Ishikawa (cell line): ENCODE measurements around the gene MAST4.

Source experiments
- CEBPB ChIP-seq: IDR thresholded peaks from 2 replicates; pipeline ENCODE4 v1.6.1; 2012
- CREB1 ChIP-seq: IDR thresholded peaks from 2 replicates; pipeline ENCODE4 v1.6.1; 2012; ENCODE audit warnings: low read depth
- EGR1 ChIP-seq: IDR thresholded peaks from 2 replicates; pipeline ENCODE4 v1.6.1; 2012
- EP300 ChIP-seq: IDR thresholded peaks from 2 replicates; pipeline ENCODE4 v1.6.1; 2012; ENCODE audit warnings: borderline replicate concordance
- FOXM1 ChIP-seq: IDR thresholded peaks from 2 replicates; pipeline ENCODE4 v1.6.1; 2012; ENCODE audit warnings: low read depth, borderline replicate concordance
- MAX ChIP-seq: IDR thresholded peaks from 2 replicates; pipeline ENCODE4 v1.6.1; 2012
- NFIC ChIP-seq: IDR thresholded peaks from 2 replicates; pipeline ENCODE4 v1.6.1; 2012
- RAD21 ChIP-seq: IDR thresholded peaks from 2 replicates; pipeline ENCODE4 v1.6.1; 2012; ENCODE audit warnings: low read depth
- REST ChIP-seq: IDR thresholded peaks from 2 replicates; pipeline ENCODE4 v1.6.1; 2012; ENCODE audit warnings: low read depth, mild to moderate bottlenecking
- TAF1 ChIP-seq: IDR thresholded peaks from 2 replicates; pipeline ENCODE4 v1.6.1; 2012; ENCODE audit warnings: low read depth, mild to moderate bottlenecking
- TCF12 ChIP-seq: IDR thresholded peaks from 2 replicates; pipeline ENCODE4 v1.6.1; 2012; ENCODE audit warnings: low read depth
- TEAD4 ChIP-seq: IDR thresholded peaks from 2 replicates; pipeline ENCODE4 v1.6.1; 2012
- USF1 ChIP-seq: IDR thresholded peaks from 2 replicates; pipeline ENCODE4 v1.6.1; 2012
- YY1 ChIP-seq: IDR thresholded peaks from 2 replicates; pipeline ENCODE4 v1.6.1; 2012; ENCODE audit warnings: low read depth
- ZBTB7A ChIP-seq: IDR thresholded peaks from 2 replicates; pipeline ENCODE4 v1.6.1; 2012; ENCODE audit warnings: low read depth

MAST4 gene

GRCh38 chr5:66813306-66813705 lies 217.1 kb downstream of the MAST4 start:
- no peak for TF ChIP-seq FOXM1
- TF ChIP-seq TEAD4: no peak
- no peak for TF ChIP-seq RAD21
- no peak for TF ChIP-seq MAX
- no peak for TF ChIP-seq ZBTB7A
- no peak for TF ChIP-seq CEBPB
- TF ChIP-seq USF1: no peak
- no peak for TF ChIP-seq TAF1
- no peak for TF ChIP-seq TCF12
- TF ChIP-seq REST: no peak
- TF ChIP-seq CREB1: no peak
- TF ChIP-seq EP300: no peak
- no peak for TF ChIP-seq NFIC

GRCh38 chr5:66814146-66814991 lies 218.2 kb downstream of the MAST4 start:
- TF ChIP-seq REST: no peak
- TF ChIP-seq MAX: no peak
- peak; percentile 51 for TF ChIP-seq RAD21
- no peak for TF ChIP-seq YY1
- TF ChIP-seq TEAD4: no peak
- TF ChIP-seq EGR1: no peak

- TF ChIP-seq EP300 (no peak), TCF12 (no peak), TAF1 (no peak), TEAD4 (no peak), NFIC (no peak)
These were observed 222.2 kb downstream of the MAST4 start for GRCh38 chr5:66818304-66818934.

- TF ChIP-seq EGR1 (no peak), USF1 (no peak), EP300 (no peak), MAX (no peak), TEAD4 (no peak), NFIC (no peak), TAF1 (no peak), CEBPB (no peak), CREB1 (no peak), RAD21 (no peak), ZBTB7A (no peak), YY1 (no peak), REST (no peak), FOXM1 (no peak)
These were observed 222.7 kb downstream of the MAST4 start for GRCh38 chr5:66818935-66819328.
